Ishikawa (cell line): ENCODE measurements around the gene CEP112.

Source experiments
- CEBPB ChIP-seq: IDR thresholded peaks from 2 replicates; pipeline ENCODE4 v1.6.1; 2012
- CREB1 ChIP-seq: IDR thresholded peaks from 2 replicates; pipeline ENCODE4 v1.6.1; 2012; ENCODE audit warnings: low read depth
- EGR1 ChIP-seq: IDR thresholded peaks from 2 replicates; pipeline ENCODE4 v1.6.1; 2012
- EP300 ChIP-seq: IDR thresholded peaks from 2 replicates; pipeline ENCODE4 v1.6.1; 2012; ENCODE audit warnings: borderline replicate concordance
- FOXM1 ChIP-seq: IDR thresholded peaks from 2 replicates; pipeline ENCODE4 v1.6.1; 2012; ENCODE audit warnings: low read depth, borderline replicate concordance
- MAX ChIP-seq: IDR thresholded peaks from 2 replicates; pipeline ENCODE4 v1.6.1; 2012
- NFIC ChIP-seq: IDR thresholded peaks from 2 replicates; pipeline ENCODE4 v1.6.1; 2012
- RAD21 ChIP-seq: IDR thresholded peaks from 2 replicates; pipeline ENCODE4 v1.6.1; 2012; ENCODE audit warnings: low read depth
- TAF1 ChIP-seq: IDR thresholded peaks from 2 replicates; pipeline ENCODE4 v1.6.1; 2012; ENCODE audit warnings: low read depth, mild to moderate bottlenecking
- TCF12 ChIP-seq: IDR thresholded peaks from 2 replicates; pipeline ENCODE4 v1.6.1; 2012; ENCODE audit warnings: low read depth
- TEAD4 ChIP-seq: IDR thresholded peaks from 2 replicates; pipeline ENCODE4 v1.6.1; 2012
- USF1 ChIP-seq: IDR thresholded peaks from 2 replicates; pipeline ENCODE4 v1.6.1; 2012
- YY1 ChIP-seq: IDR thresholded peaks from 2 replicates; pipeline ENCODE4 v1.6.1; 2012; ENCODE audit warnings: low read depth
- ZBTB7A ChIP-seq: IDR thresholded peaks from 2 replicates; pipeline ENCODE4 v1.6.1; 2012; ENCODE audit warnings: low read depth
- TF ChIP-seq, protein P1 (sequence below): IDR thresholded peaks from 2 replicates; pipeline ENCODE4 v1.6.1; 2012; ENCODE audit warnings: low read depth, mild to moderate bottlenecking

CEP112 gene

DNA sequence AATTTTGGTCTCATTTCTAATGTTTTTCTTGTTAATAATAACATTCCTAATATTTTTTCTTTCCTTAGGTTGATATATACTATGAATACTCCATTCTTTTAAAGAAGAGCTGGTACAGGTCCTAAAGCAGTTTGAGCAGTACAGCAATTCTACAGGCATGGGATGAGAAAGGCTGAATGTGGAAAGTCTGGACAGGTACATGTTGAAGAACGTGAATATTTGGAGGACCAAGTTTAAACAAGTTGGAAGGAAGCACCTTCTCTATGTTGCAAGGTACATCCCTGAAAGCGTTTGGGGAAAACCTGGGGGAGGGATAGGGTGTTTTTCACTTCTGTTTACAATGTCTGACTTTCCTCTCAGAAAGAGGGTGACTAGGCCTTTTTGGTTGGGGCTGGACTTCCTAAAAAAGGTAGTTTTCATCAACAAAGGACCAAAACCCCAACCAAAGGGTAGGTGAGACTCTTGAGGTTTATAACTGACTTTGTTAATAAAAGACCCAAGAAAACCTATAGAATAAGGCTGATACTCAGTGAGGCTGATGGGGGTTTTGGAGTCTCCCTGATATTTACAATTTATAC lies 534.6 kb downstream of the CEP112 start:
- TF ChIP-seq USF1 (no peak), EP300 (no peak), CREB1 (no peak), CEBPB (no peak), TAF1 (no peak)

DNA sequence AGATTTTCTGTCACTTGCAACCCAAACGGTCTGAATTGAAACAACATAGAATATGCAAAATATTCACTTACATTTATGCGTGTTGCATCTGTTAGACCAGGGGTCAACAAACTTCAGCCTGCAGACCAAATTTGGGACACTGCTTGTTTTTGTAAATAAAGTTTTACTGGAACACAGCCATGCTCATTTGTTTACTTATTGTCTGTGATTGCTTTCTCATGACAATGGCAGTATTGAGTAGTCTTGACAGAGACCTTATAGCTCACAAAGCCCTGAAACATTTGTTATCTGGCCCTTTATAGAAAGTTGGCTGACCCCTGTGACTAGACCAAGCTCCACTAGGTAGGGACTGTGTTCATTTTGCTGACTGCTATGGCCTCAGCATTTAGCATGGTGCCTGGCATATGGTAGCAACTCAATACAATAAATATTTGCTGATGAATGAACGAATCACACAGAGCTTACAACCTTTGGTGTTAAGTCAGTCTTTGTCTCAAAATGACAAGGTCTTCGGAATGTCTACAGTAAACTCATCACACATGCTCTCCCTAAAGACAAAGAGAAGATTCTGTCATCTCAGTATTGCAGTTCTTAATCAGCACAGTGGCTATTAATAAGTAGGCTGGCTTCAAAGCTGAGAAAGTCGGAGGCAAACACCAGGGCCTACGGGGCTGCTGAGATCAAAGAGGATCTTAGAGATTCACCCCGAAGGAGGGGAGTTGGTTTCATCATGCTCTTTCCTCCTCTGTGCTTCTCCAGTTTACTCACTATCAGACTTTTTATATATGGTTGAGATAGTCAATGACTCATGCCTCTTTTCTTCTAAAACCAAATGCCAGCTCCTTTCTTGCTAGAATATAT lies 535.3 kb downstream of the CEP112 start:
- TF ChIP-seq FOXM1 (no peak), EP300 (no peak)

GRCh38 chr17:65655706-65656105 lies 536.2 kb downstream of the CEP112 start:
- TF ChIP-seq CREB1: no peak
- TF ChIP-seq YY1: no peak
- TF ChIP-seq MAX: no peak

DNA sequence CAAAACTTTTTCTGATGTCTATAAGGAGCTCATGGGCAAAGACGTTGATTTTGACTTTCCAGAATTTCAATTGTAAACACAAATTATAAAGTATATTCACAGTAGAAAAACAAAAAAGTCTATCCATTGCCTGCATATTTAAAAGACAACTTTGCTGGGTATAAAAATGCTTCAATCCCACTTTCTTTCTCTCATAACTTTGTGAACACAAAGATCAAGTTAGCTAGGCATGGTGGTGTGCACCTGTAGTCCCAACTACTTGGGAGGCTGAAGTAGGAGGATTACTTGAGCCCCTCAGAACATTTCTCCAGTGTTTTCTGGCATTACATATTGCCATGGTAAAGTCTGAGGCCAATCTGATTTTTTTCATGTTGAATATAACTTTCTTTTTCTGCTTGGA lies 547.4 kb downstream of the CEP112 start:
- TF ChIP-seq ZBTB7A (no peak), TCF12 (no peak), TEAD4 (no peak), YY1 (no peak), USF1 (no peak), EP300 (no peak), CEBPB (no peak), EGR1 (no peak), TAF1 (no peak), NFIC (no peak), CREB1 (no peak), MAX (no peak), RAD21 (no peak), FOXM1 (no peak)
- TF ChIP-seq, protein P1, sequence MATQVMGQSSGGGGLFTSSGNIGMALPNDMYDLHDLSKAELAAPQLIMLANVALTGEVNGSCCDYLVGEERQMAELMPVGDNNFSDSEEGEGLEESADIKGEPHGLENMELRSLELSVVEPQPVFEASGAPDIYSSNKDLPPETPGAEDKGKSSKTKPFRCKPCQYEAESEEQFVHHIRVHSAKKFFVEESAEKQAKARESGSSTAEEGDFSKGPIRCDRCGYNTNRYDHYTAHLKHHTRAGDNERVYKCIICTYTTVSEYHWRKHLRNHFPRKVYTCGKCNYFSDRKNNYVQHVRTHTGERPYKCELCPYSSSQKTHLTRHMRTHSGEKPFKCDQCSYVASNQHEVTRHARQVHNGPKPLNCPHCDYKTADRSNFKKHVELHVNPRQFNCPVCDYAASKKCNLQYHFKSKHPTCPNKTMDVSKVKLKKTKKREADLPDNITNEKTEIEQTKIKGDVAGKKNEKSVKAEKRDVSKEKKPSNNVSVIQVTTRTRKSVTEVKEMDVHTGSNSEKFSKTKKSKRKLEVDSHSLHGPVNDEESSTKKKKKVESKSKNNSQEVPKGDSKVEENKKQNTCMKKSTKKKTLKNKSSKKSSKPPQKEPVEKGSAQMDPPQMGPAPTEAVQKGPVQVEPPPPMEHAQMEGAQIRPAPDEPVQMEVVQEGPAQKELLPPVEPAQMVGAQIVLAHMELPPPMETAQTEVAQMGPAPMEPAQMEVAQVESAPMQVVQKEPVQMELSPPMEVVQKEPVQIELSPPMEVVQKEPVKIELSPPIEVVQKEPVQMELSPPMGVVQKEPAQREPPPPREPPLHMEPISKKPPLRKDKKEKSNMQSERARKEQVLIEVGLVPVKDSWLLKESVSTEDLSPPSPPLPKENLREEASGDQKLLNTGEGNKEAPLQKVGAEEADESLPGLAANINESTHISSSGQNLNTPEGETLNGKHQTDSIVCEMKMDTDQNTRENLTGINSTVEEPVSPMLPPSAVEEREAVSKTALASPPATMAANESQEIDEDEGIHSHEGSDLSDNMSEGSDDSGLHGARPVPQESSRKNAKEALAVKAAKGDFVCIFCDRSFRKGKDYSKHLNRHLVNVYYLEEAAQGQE: no peak

DNA sequence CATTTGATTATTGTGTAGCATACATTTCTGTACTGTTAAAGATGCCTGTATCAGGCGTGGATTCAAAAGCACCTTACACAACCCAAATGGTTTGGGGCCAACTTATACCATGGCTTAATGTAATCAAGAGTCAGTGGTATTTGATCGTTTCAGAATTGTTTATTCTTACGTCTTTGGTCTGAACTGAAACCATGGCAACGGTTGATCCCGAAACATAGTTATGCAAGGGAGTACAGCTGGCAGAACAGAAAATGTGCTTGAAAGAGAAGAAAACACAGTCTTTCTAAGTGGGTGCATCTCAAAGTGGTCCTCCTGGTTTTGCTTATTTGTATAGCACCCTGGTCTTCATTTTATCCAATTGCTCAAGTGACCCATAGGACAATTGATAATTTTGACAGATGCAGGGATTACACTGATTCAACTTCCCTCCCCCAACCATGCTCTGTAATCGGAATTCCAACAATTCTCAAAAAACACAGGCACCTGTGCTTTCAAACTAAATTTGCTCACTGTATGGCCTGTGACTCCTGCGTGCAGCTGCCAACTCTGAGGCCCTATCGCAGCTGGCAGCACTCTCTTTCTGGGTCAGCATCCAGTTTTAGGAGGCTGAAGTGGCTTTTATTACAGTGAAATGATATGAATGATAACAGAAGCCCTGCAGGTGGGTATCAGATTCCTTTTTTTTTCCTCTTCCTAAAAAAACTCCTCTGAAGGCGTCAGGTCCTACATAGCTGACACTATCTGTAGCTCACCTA lies 553.5 kb downstream of the CEP112 start:
- TF ChIP-seq TCF12 (no peak), EGR1 (no peak), USF1 (no peak), FOXM1 (no peak)

GRCh38 chr17:65637786-65638185 lies 554.1 kb downstream of the CEP112 start:
- TF ChIP-seq CEBPB (no peak), MAX (no peak), EP300 (no peak)

DNA sequence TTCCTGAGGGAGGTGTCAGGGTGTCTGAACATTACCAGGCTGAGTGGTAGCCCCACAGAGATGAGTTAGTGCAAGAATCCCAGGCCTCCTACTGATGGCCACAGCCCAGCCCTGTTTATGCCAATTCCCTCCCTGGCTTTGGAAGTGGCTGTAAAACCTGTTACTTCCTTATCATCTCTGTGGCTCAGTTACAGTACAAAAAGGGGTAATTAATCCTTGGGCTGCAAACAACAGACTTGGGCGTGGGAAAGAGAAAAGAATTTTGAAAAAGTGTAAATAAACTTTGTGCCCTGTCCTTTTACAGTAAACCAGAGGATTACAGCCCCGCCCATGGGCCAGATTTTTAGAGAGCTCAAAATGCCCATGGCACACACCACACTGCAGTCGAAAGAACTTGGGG lies 557.4 kb downstream of the CEP112 start:
- TF ChIP-seq EGR1: no peak
- TF ChIP-seq EP300: no peak
- TF ChIP-seq CEBPB: no peak
- no peak for TF ChIP-seq CREB1
- no peak for TF ChIP-seq TCF12
- no peak for TF ChIP-seq ZBTB7A
- no peak for TF ChIP-seq TEAD4
- TF ChIP-seq, protein P1: no peak
- no peak for TF ChIP-seq TAF1
- no peak for TF ChIP-seq FOXM1
- no peak for TF ChIP-seq NFIC
